Activated CD8-positive, alpha-beta memory T cell treated with anti-CD3 and anti-CD28 coated beads, Interleukin-2, amount 50 U/mL, for 1 hour (primary cell): Measurements from ENCODE around the gene PGM5.

Experiments
- DNase-seq: peaks from one replicate; pipeline ENCODE4 v3.0.0-alpha.2; 2020; ENCODE audit errors: extremely low read depth

PGM5 gene

GRCh38 chr9:68495247-68495646, 138.8 kb downstream of the PGM5 start:
- no peak for DNase-seq

DNA sequence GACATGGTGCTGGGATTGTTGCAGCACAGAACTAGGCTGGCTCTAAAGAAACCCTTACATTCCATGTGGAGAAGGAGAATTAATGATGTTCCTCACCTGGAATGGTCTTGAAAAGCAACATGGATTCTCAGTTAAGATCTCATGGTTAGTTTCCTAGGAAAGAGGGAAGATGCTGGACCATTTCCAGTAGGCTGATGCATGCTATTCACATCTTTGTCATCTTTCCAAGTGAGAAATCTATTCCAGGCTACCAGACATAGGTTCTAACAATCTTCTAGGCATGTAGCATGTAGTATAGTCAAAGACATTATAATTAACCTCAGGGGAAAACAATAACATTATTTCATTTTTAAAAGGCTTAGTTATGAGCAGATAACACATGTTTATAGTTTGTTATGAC, 139.9 kb downstream of the PGM5 start:
- no peak for DNase-seq

DNA sequence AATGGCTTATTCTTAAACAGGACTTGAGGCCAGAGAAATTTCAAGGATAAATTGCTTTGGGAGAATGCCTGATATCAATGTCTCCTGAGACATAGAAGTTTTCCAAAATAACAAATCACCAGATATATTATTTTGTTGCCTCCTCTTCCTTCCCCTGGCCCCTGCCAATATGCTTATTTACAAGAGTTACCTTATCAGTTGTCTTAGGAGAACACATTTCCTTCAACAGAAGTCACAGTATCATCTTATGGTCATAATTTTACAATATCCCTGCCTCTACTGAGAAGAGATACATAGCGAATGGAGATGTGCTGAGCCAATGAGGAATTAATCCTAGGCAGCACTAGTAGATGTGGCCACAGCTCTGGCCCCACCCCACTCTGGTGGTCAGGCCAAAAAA, 141.2 kb downstream of the PGM5 start:
- DNase-seq = no peak

DNA sequence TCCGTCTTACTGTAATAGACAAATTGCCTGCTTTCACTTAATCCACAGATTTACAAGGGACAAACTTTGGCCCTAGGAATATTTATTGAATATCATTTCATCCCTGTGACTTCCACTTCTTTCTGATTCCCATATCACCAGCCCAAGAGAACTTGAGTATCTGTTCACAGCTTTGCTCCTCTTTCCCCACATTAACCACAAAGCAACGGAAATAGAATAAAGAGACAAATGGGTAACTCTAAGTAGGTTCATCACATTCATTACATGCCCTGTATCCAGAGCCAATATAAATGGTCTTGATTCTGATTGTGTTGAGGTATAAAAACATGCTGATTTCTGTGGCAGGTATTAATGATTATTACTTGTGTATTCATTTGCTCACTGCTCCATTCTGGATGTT, 142.4 kb downstream of the PGM5 start:
- no peak for DNase-seq

DNA sequence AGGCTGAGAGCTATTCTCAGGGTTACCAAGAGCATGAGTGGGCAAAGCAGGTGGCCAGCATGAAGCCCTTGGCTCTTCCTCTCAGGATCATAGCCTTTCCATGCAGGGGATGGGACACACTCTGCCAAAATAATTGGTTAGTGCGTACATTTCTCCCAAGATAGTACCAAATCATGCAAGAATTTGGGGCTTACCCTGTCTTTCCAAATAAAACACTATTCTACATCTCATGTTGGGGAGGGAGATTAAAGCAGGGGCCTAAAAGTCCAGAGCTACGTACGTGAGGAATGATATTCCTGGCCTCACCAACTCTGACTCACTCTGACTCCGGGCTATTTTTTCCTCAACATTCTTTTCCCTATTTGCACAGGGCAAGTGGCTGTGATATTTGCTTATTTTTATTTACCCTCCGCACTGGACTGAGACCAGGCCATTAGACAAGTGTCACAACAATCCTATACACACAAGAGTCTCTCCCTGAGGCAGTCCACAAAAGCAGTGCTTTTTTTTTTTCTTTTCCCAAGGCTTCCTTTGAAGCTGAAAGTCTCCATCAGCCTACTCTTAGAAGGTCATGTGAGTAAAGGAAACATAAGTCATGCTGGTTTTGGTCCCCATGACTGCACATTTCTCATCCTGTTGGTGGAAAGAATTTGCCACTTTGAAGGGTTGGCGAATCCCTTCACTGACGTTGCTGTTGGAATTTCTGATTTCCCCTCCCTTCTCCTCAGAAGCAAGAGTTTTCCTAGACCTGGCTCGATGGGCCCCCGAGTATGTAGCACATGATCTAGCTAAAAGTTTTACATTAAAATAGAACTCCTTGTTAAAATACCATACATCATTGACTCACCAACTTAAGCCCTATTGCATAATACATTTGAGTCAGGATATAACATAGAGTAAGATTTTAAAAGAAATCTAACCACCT, 144.3 kb downstream of the PGM5 start:
- DNase-seq = no peak

- no peak for DNase-seq
These were observed 145.9 kb downstream of the PGM5 start for GRCh38 chr9:68502279-68502678.

- DNase-seq = no peak
These were observed 149.4 kb downstream of the PGM5 start for GRCh38 chr9:68505681-68506409.

- DNase-seq = no peak
These were observed 150.1 kb downstream of the PGM5 start for GRCh38 chr9:68506551-68506950.

DNA sequence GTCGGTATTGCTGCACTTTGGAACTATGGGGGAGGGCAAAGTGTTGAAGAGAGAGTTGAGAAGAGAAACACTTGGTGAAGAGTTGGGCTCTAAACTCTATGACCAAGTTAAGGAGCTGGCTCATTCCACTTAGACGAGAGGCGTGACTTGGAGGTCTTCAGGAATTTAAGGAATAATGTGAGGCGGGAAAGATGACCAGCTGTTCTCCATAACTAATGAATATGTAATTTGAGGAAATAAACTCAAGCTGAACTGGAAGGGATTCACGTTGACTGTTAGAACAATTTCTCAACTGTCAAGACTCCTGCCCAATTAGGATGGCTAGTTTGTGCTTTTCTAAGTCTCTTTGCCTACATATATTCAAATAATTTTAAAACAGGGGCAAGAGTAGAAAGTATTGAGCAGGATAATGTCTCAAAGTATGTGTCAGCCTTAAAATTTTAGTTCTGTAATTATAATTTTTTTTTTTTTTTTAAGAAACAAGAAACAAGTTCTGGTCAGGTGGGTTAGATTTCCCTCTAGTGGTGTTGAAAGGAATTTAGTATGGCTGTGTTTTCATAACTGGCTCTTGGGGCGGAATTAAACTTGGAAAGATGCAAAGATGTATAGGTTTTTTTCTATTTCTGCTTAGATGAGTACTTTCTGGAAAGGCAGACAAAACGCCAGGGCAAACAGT, 150.9 kb downstream of the PGM5 start:
- no peak for DNase-seq

- no peak for DNase-seq
These were observed 151.4 kb downstream of the PGM5 start for GRCh38 chr9:68507806-68508145.

DNA sequence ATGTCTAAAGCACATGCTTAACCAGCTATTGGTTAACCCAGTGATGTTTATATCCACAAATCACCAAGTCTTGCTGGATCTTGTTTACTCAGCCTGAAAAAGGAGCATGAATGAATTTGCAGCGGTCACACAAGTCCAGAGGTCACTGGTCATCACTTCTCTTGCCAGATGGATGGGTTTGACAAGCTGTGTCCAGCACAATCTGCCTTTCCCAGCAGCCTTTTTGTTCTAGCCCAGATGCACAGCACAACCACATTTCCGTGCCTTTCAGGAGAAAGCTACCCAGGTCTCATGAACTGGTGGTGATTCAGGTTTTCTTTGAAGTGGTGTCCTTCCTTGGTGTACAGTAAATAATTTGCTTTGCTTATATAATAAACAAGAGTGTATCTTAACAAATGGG, 152.1 kb downstream of the PGM5 start:
- DNase-seq = no peak

- no peak for DNase-seq
These were observed 153.3 kb downstream of the PGM5 start for GRCh38 chr9:68509689-68510088.

DNA sequence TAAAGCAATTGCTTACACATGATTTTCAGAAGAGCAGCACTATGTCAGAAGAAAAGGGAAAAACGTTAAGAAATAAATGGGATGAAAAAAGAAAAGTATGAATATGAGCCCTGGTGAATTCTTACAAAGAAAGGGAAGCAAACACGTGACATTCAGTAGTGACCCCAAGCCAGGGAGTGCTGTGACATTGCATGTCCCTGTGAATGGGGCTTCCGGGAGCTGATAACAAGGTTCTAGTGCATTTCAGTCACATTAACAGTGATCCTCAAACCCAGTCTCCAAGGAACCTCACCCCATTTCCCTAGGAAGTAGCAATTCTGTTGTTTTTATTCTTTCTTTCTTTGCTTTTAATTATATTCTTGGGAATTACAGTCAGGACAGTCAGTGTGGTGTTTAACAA, 157.0 kb downstream of the PGM5 start:
- no peak for DNase-seq

- DNase-seq = no peak
These were observed 157.6 kb downstream of the PGM5 start for GRCh38 chr9:68513981-68514380.

GRCh38 chr9:68515326-68516017, 159.1 kb downstream of the PGM5 start:
- no peak for DNase-seq

DNA sequence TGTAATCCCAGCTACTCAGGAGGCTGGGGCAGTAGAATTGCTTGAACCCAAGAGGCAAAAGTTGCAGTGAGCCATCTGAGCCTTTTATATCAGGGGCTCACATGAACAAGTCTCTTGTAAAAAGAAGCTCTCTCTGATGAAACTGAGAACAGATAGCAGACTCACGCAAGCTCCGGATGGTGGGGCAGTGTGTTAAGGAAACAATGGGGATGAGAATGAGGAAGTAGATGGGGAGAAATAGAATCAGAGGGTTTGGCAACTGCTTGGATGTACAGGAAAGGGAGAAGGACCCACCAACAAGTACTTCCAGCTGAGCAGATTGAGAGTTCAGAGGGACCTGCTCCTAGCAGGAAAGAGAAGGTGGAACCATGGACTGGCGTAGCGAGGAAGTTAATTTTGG, 165.7 kb downstream of the PGM5 start:
- DNase-seq = no peak

GRCh38 chr9:68522954-68523353, 166.5 kb downstream of the PGM5 start:
- no peak for DNase-seq

- no peak for DNase-seq
These were observed 167.0 kb downstream of the PGM5 start for GRCh38 chr9:68523367-68523936.

DNA sequence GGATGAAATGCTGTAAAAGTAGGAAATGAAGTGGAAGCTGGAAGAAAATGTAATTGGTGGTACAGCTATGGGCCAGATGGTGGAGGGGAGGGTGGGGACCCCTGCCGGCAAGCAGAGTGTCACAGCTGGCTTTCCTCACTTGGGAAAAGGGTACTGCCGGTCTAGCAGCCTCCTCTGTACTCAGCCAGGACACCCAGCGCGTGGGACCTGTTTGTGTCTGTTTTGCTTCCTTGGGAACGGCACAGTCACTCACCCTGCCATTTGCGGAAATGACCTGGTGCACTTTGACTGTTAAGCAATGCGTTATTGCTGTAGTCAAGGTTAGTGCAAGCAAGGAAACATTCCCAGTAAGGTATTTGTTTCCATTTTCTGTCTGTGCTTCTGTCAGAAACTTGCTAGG, 174.2 kb downstream of the PGM5 start:
- DNase-seq = no peak

DNA sequence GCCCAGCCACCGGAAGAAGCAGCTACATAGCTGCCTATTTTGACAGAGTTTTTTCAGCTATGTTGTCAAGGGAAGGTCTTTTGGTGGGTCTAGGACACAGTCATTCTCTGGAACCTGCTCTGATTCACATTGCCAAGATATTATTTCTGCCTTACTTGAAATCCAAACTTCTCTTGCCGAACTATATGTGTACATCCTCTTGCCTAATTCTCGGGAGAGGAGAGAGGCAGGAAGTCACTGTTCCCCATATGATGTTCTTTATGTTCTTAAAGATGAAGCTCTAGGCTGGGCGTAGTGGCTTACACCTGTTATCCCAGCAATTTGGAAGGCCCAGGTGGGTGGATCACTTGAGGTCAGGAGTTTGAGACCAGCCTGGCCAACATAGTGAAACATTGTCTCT, 175.7 kb downstream of the PGM5 start:
- no peak for DNase-seq

- no peak for DNase-seq
These were observed 177.3 kb downstream of the PGM5 start for GRCh38 chr9:68533678-68534077.
